Smooth muscle cell of the brain vasculature (primary cell): ENCODE results near the gene DOCK8.

Experiments used
- DNase-seq: peaks from one replicate; pipeline ENCODE4 v3.0.0-alpha.2; 2012; ENCODE audit warnings: low read depth, low spot score

The DOCK8 gene

DNA sequence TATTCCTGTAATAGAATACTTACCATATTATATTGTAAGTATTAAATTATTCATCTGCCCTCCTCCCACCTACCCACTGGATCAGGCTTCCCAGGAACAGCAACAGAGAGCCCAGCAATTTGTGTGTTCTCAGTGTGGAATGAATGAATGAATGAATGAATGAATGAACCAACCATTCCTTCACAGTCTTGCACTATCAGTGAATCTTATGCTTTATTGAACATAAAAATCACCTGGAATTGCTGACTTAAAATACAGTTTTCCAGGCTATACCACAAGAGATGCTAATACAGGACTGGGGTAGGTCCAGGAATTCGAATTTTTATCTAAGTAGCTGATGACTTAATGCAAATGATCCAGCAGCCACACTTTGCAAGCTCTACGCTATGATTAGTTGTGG lies 51.6 kb downstream of the DOCK8 start:
- DNase-seq, result no peak

DNA sequence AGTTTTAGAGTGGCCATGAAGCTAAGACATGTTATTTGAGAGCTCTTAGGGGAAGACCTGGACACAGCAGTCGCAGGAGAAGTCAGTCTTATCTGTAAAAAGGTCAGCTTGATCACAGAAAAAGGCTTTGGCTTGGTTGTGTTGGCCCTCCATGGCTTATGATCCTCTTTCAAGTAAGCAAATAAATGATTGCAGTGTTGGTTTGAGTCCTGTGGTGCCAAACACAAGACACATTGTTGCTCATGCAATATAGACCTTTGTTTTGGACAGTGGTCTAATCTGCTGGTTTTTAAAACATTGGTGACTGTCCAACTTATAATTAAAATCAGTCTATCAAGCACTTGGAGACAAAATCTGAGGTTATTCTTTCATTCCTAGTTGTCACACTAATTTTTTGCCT lies 54.0 kb downstream of the DOCK8 start:
- DNase-seq, result no peak

DNA sequence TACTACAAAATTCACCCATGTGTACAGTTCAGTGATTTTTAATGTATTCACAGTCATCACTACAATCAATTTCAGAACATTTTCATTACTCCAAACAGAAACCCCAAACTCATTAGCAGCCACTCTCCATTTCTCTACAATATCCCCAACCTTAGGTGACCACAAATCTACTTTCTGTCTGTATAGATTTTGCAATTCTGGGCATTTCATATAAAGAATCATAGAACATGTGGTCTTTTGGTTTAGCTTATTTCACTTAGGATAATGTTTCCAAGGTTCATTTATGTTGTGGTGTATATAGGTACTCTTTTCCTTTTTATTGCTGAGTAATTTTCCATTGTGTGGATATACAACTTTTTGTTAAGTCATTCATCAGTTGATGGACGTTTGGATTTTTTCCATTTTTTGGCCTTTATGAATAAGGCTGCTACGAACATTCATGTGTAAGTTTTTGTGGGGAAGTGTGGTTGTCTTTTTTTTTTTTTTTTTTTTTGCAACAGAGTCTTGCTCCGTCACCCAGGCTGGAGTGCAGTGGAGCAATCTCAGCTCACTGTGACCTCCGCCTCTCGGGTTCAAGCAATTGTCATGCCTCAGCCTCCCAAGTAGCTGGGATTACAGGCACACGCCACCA lies 54.5 kb downstream of the DOCK8 start:
- DNase-seq, result no peak

DNA sequence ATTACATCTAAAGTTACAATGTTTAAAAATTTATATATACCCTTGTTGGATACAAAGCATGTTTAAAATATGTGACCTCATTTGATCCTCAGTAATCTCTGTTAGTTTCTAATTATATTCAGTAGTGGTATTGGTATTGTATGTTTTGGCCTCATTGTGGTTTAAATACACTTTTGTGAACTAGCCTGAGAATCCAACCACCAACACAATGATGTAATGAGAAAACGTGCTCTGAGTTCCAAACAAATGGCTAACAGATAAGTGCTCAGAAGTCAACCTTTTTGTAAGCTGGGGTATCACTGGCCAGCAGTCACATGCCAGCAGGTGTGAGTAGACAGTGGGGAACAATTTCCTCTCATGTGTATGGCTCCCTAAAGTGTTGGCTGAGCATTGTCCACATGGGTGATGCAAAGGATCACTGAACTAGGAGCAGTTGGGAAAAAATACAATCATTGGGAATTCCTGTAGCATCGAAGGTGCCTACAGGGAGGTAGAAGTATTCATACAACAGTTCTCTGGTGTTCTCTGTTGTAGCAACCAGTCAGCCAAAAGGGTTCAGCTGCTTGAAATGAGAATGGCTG lies 56.1 kb downstream of the DOCK8 start:
- DNase-seq, result no peak

DNA sequence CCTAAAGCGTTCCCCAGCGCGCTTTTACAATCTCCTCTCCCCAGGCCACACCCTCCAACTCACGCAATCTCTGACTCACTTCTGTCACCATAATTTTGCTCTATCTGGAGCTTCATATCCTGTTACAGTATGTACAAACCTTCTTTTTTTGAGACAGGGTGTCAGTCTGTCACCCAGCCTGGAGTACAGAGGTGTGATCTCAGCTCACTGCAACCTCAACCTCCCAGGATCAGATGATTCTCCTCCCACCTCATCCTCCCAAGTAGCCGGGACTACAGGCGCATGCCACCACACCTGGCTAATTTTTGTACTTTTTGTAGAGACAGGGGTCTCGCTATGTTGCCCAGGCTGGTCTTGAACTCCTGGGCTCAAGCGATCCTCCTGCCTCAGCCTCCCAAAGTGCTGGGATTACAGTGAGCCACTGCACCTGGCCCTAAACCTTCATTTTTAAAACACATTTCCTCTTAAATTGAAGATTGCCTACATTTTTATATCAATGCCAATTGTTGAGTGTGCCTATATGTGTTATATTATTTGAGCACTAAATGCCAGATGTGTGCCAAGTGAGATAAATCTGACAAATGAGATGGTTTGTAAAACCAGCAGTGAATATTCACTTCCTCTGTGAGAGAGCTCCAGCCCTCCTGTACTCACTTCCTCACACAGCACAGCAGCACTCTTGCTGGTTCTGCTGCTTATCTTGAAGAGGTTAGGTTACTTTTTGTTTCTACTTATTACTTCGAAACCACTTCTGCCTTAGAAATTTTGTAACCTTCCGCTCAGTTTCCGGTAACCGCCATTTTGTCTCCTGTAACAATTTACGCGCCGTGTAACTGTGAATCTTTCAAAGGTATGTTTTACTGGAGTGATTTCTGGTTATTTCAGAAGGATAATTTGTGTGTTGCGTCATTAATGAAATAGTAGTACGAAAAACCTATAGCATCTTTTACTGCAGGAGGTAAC lies 57.9 kb downstream of the DOCK8 start:
- no peak for DNase-seq

DNA sequence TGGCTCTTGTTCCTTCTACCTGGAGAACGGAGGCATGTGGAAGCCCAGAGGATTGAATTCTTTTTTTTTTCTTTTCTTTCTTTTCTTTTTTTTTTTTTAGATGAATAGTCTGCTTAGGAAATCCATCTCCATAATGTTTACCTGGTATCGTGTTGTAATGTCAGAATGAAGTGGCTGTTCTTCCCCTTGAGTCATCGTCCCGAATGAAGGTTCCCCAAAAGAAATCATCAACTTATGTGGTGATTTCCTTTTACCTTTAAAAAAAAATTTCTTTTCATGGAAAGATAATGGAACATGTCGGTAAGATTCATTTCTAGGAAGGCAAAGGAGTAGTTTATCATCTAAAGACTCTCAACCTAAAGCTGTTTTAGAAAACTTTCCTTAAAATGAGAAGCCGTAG lies 59.7 kb downstream of the DOCK8 start:
- no peak for DNase-seq

DNA sequence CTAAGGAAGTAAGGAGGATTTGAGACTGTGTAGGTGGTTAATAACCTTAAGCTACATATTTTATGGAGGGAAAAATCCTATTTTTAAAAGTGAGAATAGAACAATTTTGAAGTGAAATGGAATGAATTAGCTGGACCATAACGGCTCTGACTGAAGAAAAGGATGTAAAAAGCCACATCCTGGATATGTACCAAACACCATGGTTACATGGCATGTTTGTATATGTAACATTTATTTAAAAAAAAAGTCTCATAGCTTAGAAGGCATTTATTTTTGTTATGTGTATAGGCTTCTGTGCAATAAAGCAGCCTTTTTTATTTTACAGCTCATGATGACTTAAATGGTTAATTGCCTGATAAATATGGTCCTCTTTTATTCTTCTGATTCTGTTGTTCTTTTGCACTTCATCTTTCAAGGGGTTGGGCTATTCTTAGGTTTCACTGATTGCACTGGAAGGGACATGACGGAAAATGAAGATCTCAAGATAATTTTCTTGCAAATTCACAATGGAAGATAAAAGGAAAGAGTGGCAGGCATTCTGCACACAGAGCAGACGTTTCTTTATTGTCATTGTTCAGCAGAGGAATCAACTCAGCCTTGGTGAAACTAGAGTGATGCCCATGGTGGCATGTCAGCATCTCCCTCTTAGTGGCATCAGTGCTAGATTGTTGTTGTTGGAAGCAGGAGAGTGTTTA lies 63.1 kb downstream of the DOCK8 start:
- DNase-seq, result no peak

DNA sequence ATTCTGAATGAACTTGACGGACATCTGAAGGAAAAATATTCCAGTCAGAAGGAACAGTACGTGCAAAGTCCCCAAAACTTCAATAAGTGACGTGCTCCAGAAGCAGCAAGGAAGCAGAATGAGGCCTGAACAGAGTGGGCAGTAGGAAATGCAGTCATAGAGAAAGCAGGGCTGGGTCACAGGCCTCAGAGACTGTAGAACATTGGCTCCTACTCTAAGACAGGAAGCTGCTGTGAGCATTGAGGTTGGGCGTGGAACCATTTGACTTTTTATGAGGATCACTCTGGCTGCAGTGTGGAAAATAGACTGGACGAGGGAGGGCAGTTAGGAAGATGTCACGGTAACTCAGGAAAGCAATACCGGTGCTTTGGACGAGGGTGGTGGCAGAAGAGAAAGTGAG lies 64.0 kb downstream of the DOCK8 start:
- DNase-seq, result no peak

DNA sequence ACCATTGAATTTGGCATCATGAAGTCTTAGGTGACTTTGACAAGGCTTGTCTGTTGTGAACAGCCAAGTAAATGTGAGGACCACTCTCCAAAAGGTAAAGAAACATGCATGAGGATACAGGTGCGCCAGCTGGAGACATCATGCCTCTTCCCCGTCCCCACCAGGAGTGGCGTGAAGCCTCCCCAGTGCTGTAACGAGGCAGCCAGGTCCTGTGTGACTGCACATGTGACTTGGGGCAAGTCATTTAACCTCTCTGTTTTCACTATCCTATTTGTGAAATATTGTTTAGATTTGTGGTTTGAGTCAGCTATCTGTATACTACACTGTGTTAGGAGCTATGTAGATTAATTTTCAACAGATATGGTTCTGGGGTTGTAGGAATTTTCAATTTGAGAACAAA lies 65.0 kb downstream of the DOCK8 start:
- no peak for DNase-seq

DNA sequence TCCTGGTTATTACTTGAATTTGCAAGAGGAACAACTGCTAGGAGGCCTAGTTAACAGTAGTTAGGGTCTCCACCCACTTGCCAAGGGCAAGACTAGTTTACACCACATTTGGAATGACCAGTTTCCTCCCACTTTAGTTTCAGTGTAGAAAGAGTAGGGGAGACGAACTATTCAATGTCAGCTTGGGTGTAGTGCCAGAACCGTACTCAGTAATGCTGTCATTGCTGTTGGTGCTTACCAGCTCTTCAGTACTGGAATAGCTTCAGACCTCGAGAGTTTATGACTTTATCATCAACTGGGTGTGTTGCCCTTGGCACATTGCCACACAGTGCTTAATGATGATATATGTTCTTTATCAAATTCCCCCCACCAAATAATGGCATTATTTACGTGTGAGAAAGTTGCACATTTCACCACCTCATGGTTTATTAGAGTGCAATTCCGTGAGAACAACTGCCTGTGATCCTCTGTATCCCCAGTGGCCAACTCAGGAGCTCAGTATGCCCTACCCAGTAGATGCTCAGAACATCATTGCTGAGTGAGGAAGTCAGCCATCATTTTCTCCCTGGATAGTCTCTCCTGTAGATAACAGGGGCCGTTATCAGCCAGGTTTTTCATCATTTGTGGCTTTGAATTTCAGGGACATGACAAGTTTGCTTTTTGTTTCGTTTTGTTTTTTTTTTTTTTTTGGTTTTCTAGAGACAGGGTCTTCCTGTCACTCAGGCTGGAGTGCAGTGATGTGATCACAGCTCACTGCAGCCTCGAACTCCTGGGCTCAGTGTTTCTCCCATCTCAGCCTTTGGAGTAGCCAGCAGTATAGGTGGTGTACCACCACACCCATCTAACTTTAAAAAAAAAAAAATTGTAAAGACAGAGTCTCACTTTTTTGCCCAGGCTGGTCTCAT lies 67.3 kb downstream of the DOCK8 start:
- no peak for DNase-seq

DNA sequence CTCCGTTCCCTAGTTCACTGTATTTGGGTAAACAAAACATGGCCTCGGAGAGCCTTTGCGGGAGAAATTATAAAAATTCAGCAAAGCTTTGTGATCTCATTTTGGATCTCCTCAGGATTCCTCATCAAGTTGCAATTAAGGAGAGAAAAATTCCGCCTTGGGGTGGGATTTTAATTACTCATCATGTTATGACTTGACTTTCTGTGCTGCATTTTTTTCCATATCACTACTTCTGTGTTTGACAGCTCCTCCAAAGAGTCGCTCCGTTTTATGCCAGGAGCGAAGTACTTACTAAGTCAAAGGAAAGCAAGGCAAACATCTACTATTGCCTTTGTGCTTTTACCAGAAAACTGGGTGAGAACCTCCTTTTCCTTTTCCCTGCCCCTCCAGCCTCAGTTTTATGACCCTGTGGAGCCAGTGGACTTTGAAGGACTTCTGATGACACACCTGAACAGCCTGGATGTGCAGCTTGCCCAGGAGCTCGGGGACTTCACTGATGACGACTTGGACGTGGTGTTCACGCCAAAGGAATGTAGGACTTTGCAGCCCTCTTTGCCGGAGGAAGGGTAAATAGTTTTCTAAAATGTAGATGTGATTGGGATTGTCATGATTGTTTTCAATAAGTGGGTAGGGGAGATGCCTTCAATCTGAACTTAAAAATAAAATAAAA lies 71.5 kb downstream of the DOCK8 start:
- no peak for DNase-seq

DNA sequence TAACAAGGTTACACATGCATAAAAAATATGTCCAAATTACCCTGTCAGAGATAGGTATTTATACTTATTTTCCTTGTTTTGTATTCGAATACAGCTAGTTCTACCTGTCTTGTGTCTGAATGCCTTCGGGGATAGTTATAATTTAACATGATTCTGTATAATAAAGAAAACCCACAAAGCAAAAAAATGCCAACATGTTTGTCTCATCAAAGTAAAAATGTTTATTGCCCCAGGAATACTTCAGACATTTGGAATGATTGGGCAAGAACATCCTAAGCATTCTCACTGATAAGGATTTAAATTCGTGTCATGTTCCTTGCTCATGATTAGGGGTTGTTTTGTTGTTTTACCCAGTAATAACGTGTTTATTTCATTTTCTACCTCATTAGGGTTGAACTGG lies 74.5 kb downstream of the DOCK8 start:
- no peak for DNase-seq

DNA sequence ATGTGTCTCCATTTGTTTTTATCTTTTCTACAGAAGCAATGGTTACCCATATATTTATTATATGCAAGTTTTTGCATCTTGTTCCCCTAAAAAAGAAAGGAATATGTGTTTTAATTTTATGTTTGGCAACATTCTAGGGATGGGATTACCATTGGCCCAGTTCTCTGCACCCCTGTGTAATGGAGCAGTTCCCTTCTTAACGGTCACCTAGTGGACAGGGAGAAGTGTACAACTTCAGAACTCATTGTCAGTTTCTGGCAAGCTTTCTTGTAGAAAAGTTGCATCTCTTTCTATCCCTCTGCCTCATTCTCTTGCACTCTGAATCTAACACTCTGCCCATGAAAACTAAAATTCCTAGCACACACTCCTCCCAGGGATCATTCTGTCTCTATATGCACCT lies 78.2 kb downstream of the DOCK8 start:
- no peak for DNase-seq

DNA sequence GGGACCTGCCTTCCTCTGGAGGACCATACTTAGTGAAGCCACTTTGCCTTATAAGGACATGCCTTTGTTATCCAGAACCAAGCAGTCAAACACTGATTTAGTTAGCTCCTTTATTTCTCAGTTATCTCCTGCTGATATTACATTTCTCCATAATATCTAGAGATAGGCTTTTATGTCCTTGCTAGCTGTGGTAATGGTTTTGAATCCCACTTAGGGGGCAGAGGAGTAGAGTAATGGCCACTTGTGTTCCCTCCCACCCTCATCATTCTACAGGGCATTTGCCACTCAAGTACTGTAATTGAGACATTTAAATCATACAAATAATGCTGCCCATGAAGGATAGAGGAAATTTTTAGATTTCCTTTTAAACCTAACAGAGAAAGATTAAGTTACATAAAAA lies 80.9 kb downstream of the DOCK8 start:
- DNase-seq, result no peak

DNA sequence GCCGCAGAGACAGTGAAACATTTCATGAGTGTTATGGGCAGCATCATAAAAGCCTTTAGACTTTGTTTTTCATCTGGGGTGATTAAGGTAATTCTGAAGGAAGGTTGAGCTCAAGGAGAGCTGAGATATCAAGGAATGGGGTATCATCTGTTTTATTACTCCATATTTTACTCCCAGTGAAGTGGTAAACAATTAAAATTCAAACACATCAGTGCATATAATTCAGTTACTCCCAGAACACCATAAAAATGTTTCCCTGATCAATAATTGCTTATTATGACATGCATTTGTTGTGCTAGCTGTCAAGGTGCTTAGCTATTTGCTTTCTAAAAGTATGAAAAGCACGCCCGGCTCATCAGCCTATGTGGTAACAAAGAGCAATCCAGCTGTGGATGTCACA lies 81.7 kb downstream of the DOCK8 start:
- no peak for DNase-seq

DNA sequence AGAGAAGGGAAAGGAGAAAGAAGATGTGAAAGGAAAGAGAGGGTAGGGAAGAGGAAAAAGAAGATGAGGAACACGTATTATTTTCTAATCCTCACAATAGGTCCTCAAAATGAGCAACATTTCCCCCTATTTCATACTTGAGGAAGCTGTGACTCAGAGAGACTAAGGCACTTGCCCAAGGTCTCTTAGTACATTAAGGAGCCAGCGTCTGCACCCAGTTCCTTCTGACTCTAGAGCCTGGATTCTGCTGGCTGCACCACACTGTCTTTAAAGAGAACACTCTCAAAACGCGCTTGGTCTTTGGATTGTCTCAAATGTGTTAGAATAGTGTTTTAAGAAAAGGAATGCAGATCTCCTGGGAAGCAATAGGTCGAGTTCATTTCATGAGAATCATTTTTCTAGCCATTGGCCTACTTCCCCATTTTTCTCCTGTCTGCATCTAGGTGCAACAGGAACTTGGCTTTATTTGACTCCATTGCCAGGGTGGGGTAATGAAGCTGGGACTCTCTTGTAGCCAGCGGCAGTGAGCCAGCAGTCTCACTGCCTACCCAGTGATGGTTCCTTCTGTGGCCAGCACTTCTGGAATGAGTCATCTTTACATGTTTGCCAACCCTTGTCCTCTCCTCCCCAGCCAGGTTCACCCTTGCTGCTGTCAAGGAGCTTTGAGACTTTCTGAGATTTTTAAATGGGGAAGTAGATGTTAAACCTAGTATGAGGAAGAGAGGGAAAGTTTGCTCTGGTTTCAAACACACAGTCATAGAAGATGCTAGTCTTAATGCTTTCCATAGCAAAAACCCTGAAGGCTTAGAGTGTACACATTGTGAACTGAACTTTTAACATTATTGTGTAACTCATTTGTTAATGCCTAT lies 82.7 kb downstream of the DOCK8 start:
- no peak for DNase-seq

DNA sequence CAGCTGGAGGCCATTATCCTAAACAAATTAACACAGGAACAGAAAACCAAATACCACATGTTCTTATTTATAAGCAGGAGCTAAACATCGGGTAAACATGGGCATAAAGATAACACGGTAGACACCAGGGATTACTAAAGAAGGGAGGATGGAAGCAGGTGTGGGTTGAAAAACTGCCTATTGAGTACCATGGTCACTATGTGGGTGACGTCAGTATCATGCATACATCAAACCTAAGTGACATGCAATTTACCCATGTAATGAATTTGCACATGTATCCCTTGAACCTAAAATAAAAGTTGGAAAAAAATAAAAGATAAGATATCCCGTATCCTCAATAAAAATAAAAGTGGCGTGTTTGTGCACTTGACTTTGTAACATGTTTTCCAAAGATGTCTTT lies 88.8 kb downstream of the DOCK8 start:
- no peak for DNase-seq

DNA sequence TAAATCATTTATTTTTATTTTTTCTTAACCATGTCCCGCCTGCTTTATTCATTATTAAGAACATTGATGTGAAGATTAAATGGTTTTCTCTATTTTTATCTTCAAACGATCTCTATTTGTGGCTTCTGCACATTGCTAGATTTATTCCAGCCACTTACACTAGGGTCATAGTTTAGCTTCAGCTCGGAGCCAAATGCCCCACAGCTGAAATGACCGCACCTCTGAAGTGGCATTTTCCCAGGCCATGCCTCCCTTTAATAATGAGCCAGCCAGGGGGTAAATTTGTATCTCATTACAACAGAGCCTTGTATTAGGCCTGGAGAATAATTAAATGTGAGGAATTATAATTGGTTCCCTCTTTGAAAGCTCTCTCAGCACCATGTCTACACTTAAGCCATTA lies 89.4 kb downstream of the DOCK8 start:
- no peak for DNase-seq

DNA sequence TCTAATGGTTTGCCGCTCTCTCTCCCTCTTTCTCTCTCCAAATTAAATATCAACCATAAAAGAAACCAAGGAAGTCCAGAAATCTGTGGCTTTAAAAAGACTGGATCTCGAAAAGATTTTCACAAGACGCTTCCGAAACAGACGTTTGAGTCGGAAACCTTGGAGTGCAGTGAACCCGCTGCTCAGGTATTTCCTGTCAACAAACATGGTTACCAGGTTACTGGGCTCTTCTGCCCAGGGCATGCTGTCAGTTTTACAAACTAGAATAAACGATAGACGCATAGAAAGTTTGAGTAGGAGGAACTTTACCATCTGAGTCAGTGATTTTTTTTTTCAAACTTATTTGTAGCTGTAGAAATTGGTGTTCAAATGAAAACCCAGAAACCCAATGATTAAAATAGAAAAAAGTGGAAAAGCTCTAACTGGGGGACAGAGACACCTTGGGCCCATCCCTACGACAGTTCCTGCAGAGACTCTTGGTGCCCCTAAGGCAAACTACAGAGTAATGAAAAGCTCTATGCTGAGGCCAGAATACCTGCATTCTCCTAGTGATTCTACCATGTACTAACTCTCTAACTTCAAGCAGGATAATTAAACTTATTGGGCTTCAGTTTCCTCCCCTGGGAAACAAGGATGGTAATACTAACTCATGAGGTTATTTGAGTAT lies 90.0 kb downstream of the DOCK8 start:
- no peak for DNase-seq
